OCI-LY7 (cell line): ENCODE results near the gene CNTN2. TPM values are rescaled to one million over a fixed set of nuclear protein-coding genes. Genes with fewer than 3 reads are reported as not detected.

Experiments
- BruUV-seq: library from RNA; stranded (reverse); fragments of 400-500 nt; replicated peaks from 2 replicates; lab custom pipeline; 2021; lab: Mats Ljungman, UMichigan
- CTCF ChIA-PET: fragments of 300-600 bp; sonication (Branson Sonifier 250); formaldehyde crosslinking; loops from one replicate; lab custom pipeline; 2022; ENCODE audit warnings: antibody characterized with exemption; ENCODE audit not compliant: unreplicated experiment; lab: Charles Lee
- POLR2A ChIA-PET: fragments of 300-600 bp; sonication (Branson Sonifier 250); formaldehyde crosslinking; loops from one replicate; lab custom pipeline; 2022; ENCODE audit warnings: antibody characterized with exemption; lab: Charles Lee
- DNase-seq: peaks from one replicate; pipeline ENCODE4 v3.0.0-alpha.2; 2015; ENCODE audit warnings: low spot score
- H2AFZ ChIP-seq: fragments of 200-600 bp; sonication (generic), shearing (Covaris generic); 2 replicates; pipeline ENCODE4 v1.6.1; 2014; ENCODE audit warnings: mild to moderate bottlenecking, antibody characterized with exemption, low read length, moderate library complexity
- H3K27ac ChIP-seq: fragments of 200-600 bp; sonication (generic); 2 replicates; pipeline ENCODE4 v1.5.1; 2014; ENCODE audit warnings: mixed run types, low read depth, mild to moderate bottlenecking, moderate library complexity, low read length, inconsistent platforms; ENCODE audit not compliant: poor library complexity, severe bottlenecking
- H3K36me3 ChIP-seq: fragments of 200-600 bp; sonication (generic); 2 replicates; pipeline ENCODE4 v1.6.1; 2014; ENCODE audit warnings: mild to moderate bottlenecking, antibody characterized with exemption, low read length, moderate library complexity, mixed read lengths; ENCODE audit not compliant: insufficient read depth
- H3K4me1 ChIP-seq: fragments of 200-600 bp; sonication (generic); 2 replicates; pipeline ENCODE4 v1.5.1; 2014; ENCODE audit warnings: mild to moderate bottlenecking, low read length; ENCODE audit not compliant: insufficient read depth, poor library complexity, severe bottlenecking
- H3K4me2 ChIP-seq: fragments of 200-600 bp; sonication (generic); 2 replicates; pipeline ENCODE4 v1.6.1; 2014; ENCODE audit warnings: mild to moderate bottlenecking, low read length
- H3K4me3 ChIP-seq: fragments of 200-600 bp; sonication (generic); 2 replicates; pipeline ENCODE4 v1.5.1; 2014; ENCODE audit warnings: mild to moderate bottlenecking, low read depth, low read length; ENCODE audit not compliant: poor library complexity, severe bottlenecking
- H3K79me2 ChIP-seq: fragments of 200-600 bp; sonication (generic); 2 replicates; pipeline ENCODE4 v1.6.1; 2016; ENCODE audit warnings: low read depth, mild to moderate bottlenecking, low read length, moderate library complexity, mixed read lengths; ENCODE audit not compliant: insufficient read depth
- H3K9me2 ChIP-seq: fragments of 200-600 bp; sonication (generic); 2 replicates; pipeline ENCODE4 v1.6.1; 2016; ENCODE audit warnings: mild to moderate bottlenecking, low read length, mixed read lengths; ENCODE audit not compliant: insufficient read depth
- H3K9me3 ChIP-seq: fragments of 200-600 bp; sonication (generic); 2 replicates; pipeline ENCODE4 v1.6.1; 2014; ENCODE audit warnings: mild to moderate bottlenecking, mixed run types, low read length, mixed read lengths
- H4K20me1 ChIP-seq: fragments of 200-600 bp; sonication (generic); 2 replicates; pipeline ENCODE4 v1.6.1; 2014; ENCODE audit warnings: mild to moderate bottlenecking, antibody characterized with exemption, low read length, moderate library complexity, mixed read lengths; ENCODE audit not compliant: insufficient read depth
- CTCF ChIP-seq: fragments of 200-600 bp; sonication (generic); conservative IDR thresholded peaks from 2 replicates; pipeline ENCODE4 v1.5.1; 2014; ENCODE audit warnings: mild to moderate bottlenecking, antibody characterized with exemption, low read length, moderate library complexity, mixed read lengths
- EZH2phosphoT487 ChIP-seq: fragments of 200-600 bp; sonication (generic); IDR thresholded peaks from 2 replicates; pipeline ENCODE4 v1.6.1; 2018; ENCODE audit warnings: low read depth, borderline replicate concordance, mild to moderate bottlenecking, mixed run types, antibody characterized with exemption, low read length, moderate library complexity, mixed read lengths
- intact Hi-C: fragments of 100-400 bp; cut with micrococcal nuclease; formaldehyde crosslinking; loops from one replicate; pipeline ENCODE4 v1.10.0; 2022; ENCODE audit not compliant: unreplicated experiment
- total RNA-seq, 2 experiments: library from RNA; depleted of rRNA in 1 of 2; stranded (reverse); fragments of >200 nt in 1 of 2; shearing (Covaris generic) in 1 of 2; gene quantifications; 2 replicates each; pipeline ENCODE4 v1.2.3, GENCODE V29; 2014 to 2022

Gene CNTN2
- total RNA-seq, 2 experiments from 2014 or later: not detected

GRCh38 chr1:205062895-205063294 lies 19.9 kb downstream of the CNTN2 start:
- ChIA-PET POLR2A (interaction anchor here (1.8 kb wide), 1 partner anchor 8 kb away, joined by 3 read pairs; no protein-coding TSS in a partner anchor), CTCF (interaction anchor here (1.5 to 1.9 kb wide), 2 partner anchors 13 to 71 kb away, joined by 4 to 7 read pairs; no protein-coding TSS in a partner anchor)
- no peaks in the 10 kb centered on the region for H3K4me1 ChIP-seq

GRCh38 chr1:205064301-205064700 lies 21.3 kb downstream of the CNTN2 start:
- H2AFZ ChIP-seq: no peak overlapping the region
- H3K4me1 ChIP-seq: no peaks in the 10 kb centered on the region
- H4K20me1 ChIP-seq: no peaks in the 10 kb centered on the region; the same call in 1 of the 2 replicates
- no peaks in the 10 kb centered on the region for H3K9me3 ChIP-seq
- CTCF ChIA-PET: no interaction called here
- no peak for DNase-seq
- no peaks in the 10 kb centered on the region for H3K79me2 ChIP-seq
- TF ChIP-seq CTCF (no peak), EZH2phosphoT487 (no peak)
- intact Hi-C loops: loop anchor here (10.0 kb wide), 1 partner anchor 190 kb away; no protein-coding TSS in a partner anchor
- no TSS peak for BruUV-seq
- no peak overlapping the region for H3K27ac ChIP-seq
- H3K4me2 ChIP-seq: no peak overlapping the region
- POLR2A ChIA-PET: interaction anchor here (0.6 to 1.8 kb wide), 2 partner anchors 10 to 496 kb away, joined by 3 to 4 read pairs; no protein-coding TSS in a partner anchor
- H3K9me2 ChIP-seq: no peaks in the 10 kb centered on the region
- no peaks in the 10 kb centered on the region for H3K36me3 ChIP-seq
- H3K4me3 ChIP-seq: no peak overlapping the region

More at GRCh38 chr1:205062895-205063294, 19.9 kb downstream of the CNTN2 start:
- no peaks in the 10 kb centered on the region; the same call in 1 of the 2 replicates for H4K20me1 ChIP-seq
- no peak overlapping the region for H3K27ac ChIP-seq
- TF ChIP-seq EZH2phosphoT487: no peak
- no peak for TF ChIP-seq CTCF
- intact Hi-C loops: loop anchor here (10.0 kb wide), 1 partner anchor 192 kb away; no protein-coding TSS in a partner anchor
- no peaks in the 10 kb centered on the region for H3K79me2 ChIP-seq
- no TSS peak for BruUV-seq
- no peak overlapping the region for H2AFZ ChIP-seq
- no peaks in the 10 kb centered on the region for H3K9me3 ChIP-seq
- H3K9me2 ChIP-seq: no peaks in the 10 kb centered on the region
- no peak overlapping the region for H3K4me2 ChIP-seq
- H3K36me3 ChIP-seq: no peaks in the 10 kb centered on the region
- no peak overlapping the region for H3K4me3 ChIP-seq
- no peak for DNase-seq

- Histone ChIP-seq H4K20me1 (no peaks in the 10 kb centered on the region), H2AFZ (no peak overlapping the region), H3K27ac (no peak overlapping the region), H3K4me2 (no peak overlapping the region), H3K4me1 (no peaks in the 10 kb centered on the region), H3K36me3 (no peaks in the 10 kb centered on the region), H3K79me2 (no peaks in the 10 kb centered on the region), H3K9me3 (no peaks in the 10 kb centered on the region), H3K4me3 (no peak overlapping the region), H3K9me2 (no peaks in the 10 kb centered on the region)
- TF ChIP-seq CTCF (no peak), EZH2phosphoT487 (no peak)
- intact Hi-C loops: loop anchor here (10.0 kb wide), 1 partner anchor 190 kb away; no protein-coding TSS in a partner anchor
- no peak for DNase-seq
- BruUV-seq: no TSS peak
- ChIA-PET POLR2A (no interaction called here), CTCF (no interaction called here)
Measured at GRCh38 chr1:205064741-205065316, 21.8 kb downstream of the CNTN2 start.
